ENCODE measurements around the gene NNAT.

NNAT gene

DNA sequence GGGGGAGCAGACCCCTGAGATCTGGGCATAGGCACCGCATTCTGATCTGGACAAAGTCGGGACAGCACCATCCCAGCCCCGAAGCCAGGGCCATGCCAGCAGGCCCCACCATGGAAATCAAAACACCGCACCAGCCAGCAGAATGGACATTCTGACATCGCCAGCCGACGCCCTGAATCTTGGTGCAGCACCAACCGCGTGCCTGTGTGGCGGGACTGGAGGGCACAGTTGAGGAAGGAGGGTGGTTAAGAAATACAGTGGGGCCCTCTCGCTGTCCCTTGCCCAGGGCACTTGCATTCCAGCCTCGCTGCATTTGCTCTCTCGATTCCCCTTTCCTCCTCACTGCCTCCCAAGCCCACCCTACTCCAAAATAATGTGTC lies 2.0 kb downstream of the NNAT start:
- TF ChIP-seq CTCF (IDR thresholded peaks at IDR 0.05; ENCODE audit: extremely low read depth, insufficient read depth, missing control alignments), result no peak
- no peak for DNase-seq (ENCODE audit: low spot score)
- in situ Hi-C loops (cut with MboI; ENCODE audit: low pct_unique_long_range_greater_than_20kb, low sequenced_read_pairs, unreplicated experiment), result loop anchor here (10.0 kb wide), 1 partner anchor 118 kb away; no protein-coding TSS in a partner anchor

GRCh38 chr20:37523911-37524700 lies 3.1 kb downstream of the NNAT start:
- in situ Hi-C loops (cut with MboI; ENCODE audit: low pct_unique_long_range_greater_than_20kb, low sequenced_read_pairs, unreplicated experiment), result loop anchor here (10.0 kb wide), 1 partner anchor 119 kb away; no protein-coding TSS in a partner anchor
- DNase-seq (ENCODE audit: low spot score), result no peak
- TF ChIP-seq CTCF (IDR thresholded peaks at IDR 0.05; ENCODE audit: extremely low read depth, insufficient read depth, missing control alignments), result no peak

GRCh38 chr20:37524859-37525708 lies 4.0 kb downstream of the NNAT start:
- no peak for TF ChIP-seq CTCF (IDR thresholded peaks at IDR 0.05; ENCODE audit: extremely low read depth, insufficient read depth, missing control alignments)
- DNase-seq (ENCODE audit: low spot score), result no peak
- in situ Hi-C loops (cut with MboI; ENCODE audit: low pct_unique_long_range_greater_than_20kb, low sequenced_read_pairs, unreplicated experiment), result loop anchor here (10.0 kb wide), 1 partner anchor 120 kb away; no protein-coding TSS in a partner anchor

GRCh38 chr20:37525810-37526209 lies 4.8 kb downstream of the NNAT start:
- DNase-seq (ENCODE audit: low spot score), result no peak
- TF ChIP-seq CTCF (IDR thresholded peaks at IDR 0.05; ENCODE audit: extremely low read depth, insufficient read depth, missing control alignments), result no peak
- in situ Hi-C loops (cut with MboI; ENCODE audit: low pct_unique_long_range_greater_than_20kb, low sequenced_read_pairs, unreplicated experiment), result loop anchor here (10.0 kb wide), 1 partner anchor 121 kb away; no protein-coding TSS in a partner anchor

GRCh38 chr20:37526238-37526838 lies 5.3 kb downstream of the NNAT start:
- no peak for DNase-seq (ENCODE audit: low spot score)
- no peak for TF ChIP-seq CTCF (IDR thresholded peaks at IDR 0.05; ENCODE audit: extremely low read depth, insufficient read depth, missing control alignments)
- in situ Hi-C loops (cut with MboI; ENCODE audit: low pct_unique_long_range_greater_than_20kb, low sequenced_read_pairs, unreplicated experiment), result loop anchor here (10.0 kb wide), 1 partner anchor 122 kb away; no protein-coding TSS in a partner anchor

Data from GM13977 (cell line).